Chondrocyte (in vitro differentiated cells): Measurements from ENCODE around the gene PPP2R1A. TPM values are rescaled to one million over a fixed set of nuclear protein-coding genes. Genes with fewer than 3 reads are reported as not detected.
A peak's percentile ranks its signal among the peaks of the same experiment; 100 is the strongest.
"Not testable (repeated sequence)": the region's sequence is repeated elsewhere in the genome, so short reads cannot be mapped to it uniquely, and the experiment has no call there.

Experiments used
- DNase-seq: peaks from one replicate; pipeline ENCODE4 v3.0.0; 2021; ENCODE audit warnings: mixed read lengths, low spot score
- H3K27ac Mint-ChIP-seq: one replicate; pipeline ENCODE4 v1.8.0; 2021; ENCODE audit warnings: mild to moderate bottlenecking, moderate library complexity, mixed read lengths; ENCODE audit not compliant: unreplicated experiment
- H3K27me3 Mint-ChIP-seq: 2 replicates; pipeline ENCODE4 v1.8.0; 2021; ENCODE audit warnings: low read depth, mixed read lengths
- H3K36me3 Mint-ChIP-seq: 2 replicates; pipeline ENCODE4 v1.8.0; 2021; ENCODE audit warnings: low read depth, mixed read lengths
- H3K4me1 Mint-ChIP-seq: 2 replicates; pipeline ENCODE4 v1.8.0; 2021; ENCODE audit warnings: low read depth, mild to moderate bottlenecking, mixed read lengths
- H3K4me3 Mint-ChIP-seq: one replicate; pipeline ENCODE4 v1.8.0; 2021; ENCODE audit warnings: mild to moderate bottlenecking, moderate library complexity, mixed read lengths; ENCODE audit not compliant: unreplicated experiment
- H3K9me3 Mint-ChIP-seq: 2 replicates; pipeline ENCODE4 v1.8.0; 2021; ENCODE audit warnings: low read depth, mixed read lengths
- CTCF ChIP-seq: fragments of 200-600 bp; sonication (generic); IDR thresholded peaks from 2 replicates; pipeline ENCODE4 v1.5.0; 2021; ENCODE audit warnings: antibody characterized with exemption, mild to moderate bottlenecking, moderate library complexity
- total RNA-seq: library from RNA; stranded (reverse); gene quantifications from 3 replicates; pipeline ENCODE4 v1.2.1, GENCODE V29; 2021

Gene PPP2R1A
- total RNA-seq, 1 donor from 2014 or later, result 210 TPM

GRCh38 chr19:52191951-52192350 is 2.1 kb downstream of the PPP2R1A start:
- Mint-ChIP-seq H3K4me1 (peaks cover 56% of the 10 kb centered on the region), H3K27me3 (no peaks in the 10 kb centered on the region), H3K4me3 (peak overlapping the region; percentile 98), H3K27ac (peak overlapping the region; percentile 72), H3K9me3 (no peaks in the 10 kb centered on the region), H3K36me3 (peaks cover 6% of the 10 kb centered on the region)
- DNase-seq, result no peak
- TF ChIP-seq CTCF, result no peak

GRCh38 chr19:52196256-52196967 is 6.6 kb downstream of the PPP2R1A start:
- no peaks in the 10 kb centered on the region for H3K9me3 Mint-ChIP-seq
- H3K4me3 Mint-ChIP-seq, result no peak overlapping the region
- peak overlapping the region; percentile 4 for H3K27ac Mint-ChIP-seq
- peaks cover 67% of the 10 kb centered on the region for H3K4me1 Mint-ChIP-seq
- no peak for DNase-seq
- H3K36me3 Mint-ChIP-seq, result peaks cover 8% of the 10 kb centered on the region
- no peaks in the 10 kb centered on the region for H3K27me3 Mint-ChIP-seq
- no peak for TF ChIP-seq CTCF

- peaks cover 14% of the 10 kb centered on the region for H3K36me3 Mint-ChIP-seq
- H3K9me3 Mint-ChIP-seq, result no peaks in the 10 kb centered on the region
- H3K4me3 Mint-ChIP-seq, result no peak overlapping the region
- H3K4me1 Mint-ChIP-seq, result peaks cover 60% of the 10 kb centered on the region
- no peak for TF ChIP-seq CTCF
- no peaks in the 10 kb centered on the region for H3K27me3 Mint-ChIP-seq
- peak overlapping the region; percentile 32 for H3K27ac Mint-ChIP-seq
- no peak for DNase-seq
Observed at GRCh38 chr19:52197964-52198363, 8.1 kb downstream of the PPP2R1A start.

- Mint-ChIP-seq H3K4me3 (no peak overlapping the region), H3K4me1 (peaks cover 56% of the 10 kb centered on the region), H3K27me3 (no peaks in the 10 kb centered on the region), H3K36me3 (peaks cover 16% of the 10 kb centered on the region), H3K27ac (peak overlapping the region; percentile 51), H3K9me3 (no peaks in the 10 kb centered on the region)
- no peak for TF ChIP-seq CTCF
- no peak for DNase-seq
Observed at GRCh38 chr19:52198678-52199077, 8.8 kb downstream of the PPP2R1A start.

- DNase-seq, result no peak
- Mint-ChIP-seq H3K4me1 (peaks cover 47% of the 10 kb centered on the region), H3K4me3 (peak overlapping the region; percentile 29), H3K27me3 (no peaks in the 10 kb centered on the region), H3K27ac (peak overlapping the region; percentile 98), H3K36me3 (peaks cover 26% of the 10 kb centered on the region), H3K9me3 (no peaks in the 10 kb centered on the region)
- no peak for TF ChIP-seq CTCF
Observed at GRCh38 chr19:52200044-52200443, 10.2 kb downstream of the PPP2R1A start.

GRCh38 chr19:52200755-52201391 is 11.0 kb downstream of the PPP2R1A start:
- Mint-ChIP-seq H3K27ac (peak overlapping the region; percentile 98), H3K4me1 (peaks cover 42% of the 10 kb centered on the region), H3K36me3 (peaks cover 33% of the 10 kb centered on the region)
- H3K4me3 Mint-ChIP-seq, H3K9me3 Mint-ChIP-seq, DNase-seq, H3K27me3 Mint-ChIP-seq: not testable (repeated sequence)
